ENCODE data around the gene ARL15.
"Not testable (repeated sequence)": the region's sequence is repeated elsewhere in the genome, so short reads cannot be mapped to it uniquely, and the experiment has no call there.

ARL15 gene

DNA sequence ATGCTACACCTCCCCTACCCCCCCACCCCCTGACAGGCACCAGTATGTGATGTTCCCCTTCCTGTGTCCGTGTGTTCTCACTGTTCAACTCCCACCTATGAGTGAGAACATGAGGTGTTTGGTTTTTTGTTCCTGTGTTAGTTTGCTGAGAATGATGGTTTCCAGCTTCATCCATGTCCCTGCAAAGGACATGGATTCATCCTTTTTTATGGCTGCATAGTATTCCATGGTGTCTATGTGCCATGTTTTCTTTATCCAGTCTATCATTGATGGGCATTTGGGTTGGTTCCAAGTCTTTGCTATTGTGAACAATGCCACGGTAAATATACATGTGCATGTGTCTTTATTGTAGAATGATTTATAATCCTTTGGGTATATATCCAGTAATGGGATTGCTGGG lies 328.1 kb downstream of the ARL15 start:
- not testable (repeated sequence) for DNase-seq (ENCODE audit: low spot score)

DNA sequence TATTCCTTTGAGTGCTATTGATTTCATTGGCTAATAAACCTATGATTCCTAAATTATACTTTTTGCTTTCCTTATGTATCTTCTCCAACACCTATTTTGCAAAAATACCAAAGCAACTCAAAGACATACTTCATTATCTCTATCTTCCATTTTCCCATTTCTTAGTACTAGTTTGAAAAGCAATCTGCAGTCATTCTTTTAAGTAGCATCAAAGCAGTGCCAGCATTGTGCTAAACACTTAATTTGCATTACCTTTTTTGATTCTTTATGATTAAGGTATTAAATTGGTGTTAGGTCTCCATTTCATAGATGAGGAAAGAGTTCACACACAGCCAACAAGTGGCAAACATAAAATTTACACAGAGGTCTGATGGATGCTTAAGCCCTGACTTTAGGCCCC lies 330.3 kb downstream of the ARL15 start:
- DNase-seq (ENCODE audit: low spot score): no peak

DNA sequence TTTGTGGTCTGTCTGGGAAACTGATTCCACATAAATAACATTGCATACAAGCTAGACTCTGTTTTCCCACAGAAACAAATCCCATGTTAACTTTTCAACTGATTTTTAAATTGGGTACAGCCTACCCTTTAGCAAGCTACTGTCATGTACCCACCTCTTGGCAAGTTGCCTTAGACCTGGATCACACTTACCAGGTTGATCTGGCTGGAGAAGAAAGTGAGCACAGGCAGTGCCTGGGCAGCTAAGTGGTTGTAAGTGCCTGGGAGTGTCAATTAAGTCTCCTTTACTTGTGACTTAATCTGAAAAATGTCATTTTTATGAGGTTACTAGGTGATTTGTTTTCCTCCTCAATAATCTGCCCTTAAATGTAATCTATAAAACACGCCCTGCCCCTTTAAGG lies 336.4 kb downstream of the ARL15 start:
- DNase-seq (ENCODE audit: low spot score): no peak

DNA sequence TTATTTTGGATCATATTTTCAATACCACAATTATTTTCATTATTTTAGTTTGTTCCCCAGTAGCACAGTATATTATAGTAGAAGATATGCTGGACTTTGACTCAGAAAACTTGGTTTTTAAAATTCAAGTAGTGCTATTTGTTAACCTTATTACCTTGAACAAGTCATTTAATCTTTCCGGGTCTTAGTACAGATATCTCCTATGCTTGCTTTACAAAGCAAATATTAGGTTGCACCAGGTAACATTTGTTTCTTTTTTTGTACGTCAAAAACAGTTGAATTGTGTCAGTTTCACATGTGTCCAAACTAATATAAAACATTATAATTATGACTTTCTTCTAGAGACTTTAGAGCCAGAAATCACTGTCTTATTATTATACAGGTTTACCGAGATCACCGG lies 338.1 kb downstream of the ARL15 start:
- no peak for DNase-seq (ENCODE audit: low spot score)

DNA sequence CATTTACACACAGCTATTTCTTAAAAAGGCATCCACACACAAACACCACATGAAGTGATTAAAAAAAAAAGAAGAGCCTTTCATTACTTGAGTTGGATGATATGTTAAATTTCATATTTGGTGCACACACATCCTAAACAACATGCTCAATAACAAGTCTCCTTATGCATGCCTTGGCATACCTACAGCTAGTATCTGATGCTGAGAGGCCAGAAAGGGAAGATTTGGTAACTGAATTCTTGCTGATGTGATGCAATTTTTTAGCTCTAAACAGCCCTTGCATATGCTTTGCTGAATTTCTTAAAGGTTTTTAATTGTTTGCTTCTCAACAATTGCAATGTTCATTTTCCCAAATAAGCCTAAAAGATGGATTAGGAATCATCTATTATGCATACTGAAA lies 338.8 kb downstream of the ARL15 start:
- DNase-seq (ENCODE audit: low spot score): no peak

DNA sequence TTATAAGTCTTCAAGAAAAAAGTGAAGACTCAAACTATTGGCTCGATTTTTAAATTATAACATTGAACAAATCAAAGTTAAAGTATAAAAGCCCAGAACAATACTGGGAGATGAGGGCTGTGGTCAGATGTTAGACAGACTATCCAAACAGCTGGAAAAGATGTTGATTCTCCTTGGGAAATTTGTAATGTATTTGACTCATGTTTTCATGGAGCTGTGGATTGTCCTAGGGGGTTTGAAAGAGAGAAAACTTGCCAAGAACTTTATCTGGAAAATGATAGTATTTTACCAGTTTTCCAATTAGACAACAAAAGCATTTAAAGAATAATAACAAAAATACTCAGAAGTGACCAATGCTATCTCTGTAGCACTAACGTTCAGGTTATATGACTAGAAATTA lies 339.2 kb downstream of the ARL15 start:
- no peak for DNase-seq (ENCODE audit: low spot score)

DNA sequence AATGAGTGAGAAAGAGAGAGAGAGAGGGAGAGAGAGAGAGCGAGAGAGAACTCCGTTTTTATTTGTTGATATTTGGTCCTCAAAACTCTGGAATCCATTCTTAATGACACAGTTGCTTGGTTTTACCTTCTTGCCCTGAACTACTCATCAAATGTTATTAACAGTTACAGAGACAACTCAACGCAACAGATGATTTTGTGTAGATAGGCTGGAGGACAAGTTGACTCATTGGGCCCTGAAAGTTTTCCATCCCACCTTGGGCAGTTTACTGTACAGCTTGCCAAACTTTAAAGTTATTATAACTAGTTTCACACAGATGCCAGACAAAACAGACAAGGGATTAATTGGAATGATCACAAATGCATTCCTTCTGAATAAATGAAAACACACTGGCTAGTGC lies 339.9 kb downstream of the ARL15 start:
- no peak for DNase-seq (ENCODE audit: low spot score)

DNA sequence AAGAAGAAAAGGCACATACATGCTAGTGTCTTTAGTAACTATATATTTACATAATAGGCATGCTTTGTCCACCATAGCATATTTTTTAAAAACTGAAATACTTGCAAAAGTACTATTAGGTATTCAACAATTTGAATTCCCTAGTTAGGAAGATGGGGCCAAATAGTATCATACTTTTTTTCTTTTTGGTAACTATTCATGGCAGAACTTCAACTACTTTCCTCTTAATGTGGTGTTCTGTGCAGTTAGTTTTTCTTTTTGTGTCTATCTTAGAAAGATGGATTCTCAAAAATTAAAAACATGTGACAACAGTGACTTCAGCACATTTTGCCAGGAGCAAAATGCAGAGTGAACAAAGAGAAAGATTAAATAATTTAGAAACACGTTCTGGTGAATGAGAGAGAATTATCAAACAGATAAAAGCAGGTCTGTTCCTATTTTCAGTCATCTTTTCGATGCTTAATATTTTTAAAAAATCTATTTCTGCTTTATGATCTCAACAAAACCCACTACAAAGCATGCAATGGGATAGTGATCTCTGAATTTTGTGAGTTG lies 341.1 kb downstream of the ARL15 start:
- no peak for DNase-seq (ENCODE audit: low spot score)

DNA sequence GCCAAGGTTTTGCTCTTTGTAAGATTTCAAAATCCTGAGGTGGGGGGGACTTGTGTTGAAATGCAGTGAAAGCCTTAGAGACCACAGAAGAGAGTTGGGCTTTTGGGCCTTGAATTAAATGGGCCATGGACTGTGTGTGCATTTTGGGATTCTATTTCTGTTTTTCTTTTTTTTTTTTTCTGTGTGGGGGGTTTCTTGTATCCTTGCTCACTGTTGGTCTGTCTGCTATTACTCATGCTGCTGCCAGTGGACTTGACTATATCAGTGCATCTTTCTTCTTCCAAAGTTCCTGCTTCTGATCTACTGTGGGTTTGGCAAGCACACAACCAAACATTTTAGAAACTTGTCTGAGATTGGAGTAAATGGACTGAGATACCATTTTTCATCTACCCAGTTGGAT lies 344.9 kb downstream of the ARL15 start:
- no peak for DNase-seq (ENCODE audit: low spot score)

DNA sequence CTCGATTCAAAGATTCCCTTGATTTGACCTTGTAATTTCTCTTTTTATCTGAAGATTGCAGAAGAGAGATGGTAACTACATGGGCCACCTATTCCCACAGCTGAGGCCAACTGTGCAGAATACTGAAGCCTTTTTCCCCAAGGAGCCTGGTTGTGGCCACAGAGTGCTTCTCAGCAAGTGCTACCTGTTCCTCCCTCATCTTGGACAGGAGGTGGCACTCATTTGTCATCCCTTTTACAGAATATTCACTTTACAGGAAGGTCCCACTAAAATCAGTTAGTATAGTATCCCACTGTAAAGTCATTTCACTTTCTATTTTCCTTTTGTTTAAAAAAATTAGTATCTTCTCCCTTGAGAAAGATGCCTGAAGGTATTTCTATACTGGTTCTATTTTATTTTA lies 346.4 kb downstream of the ARL15 start:
- no peak for DNase-seq (ENCODE audit: low spot score)

DNA sequence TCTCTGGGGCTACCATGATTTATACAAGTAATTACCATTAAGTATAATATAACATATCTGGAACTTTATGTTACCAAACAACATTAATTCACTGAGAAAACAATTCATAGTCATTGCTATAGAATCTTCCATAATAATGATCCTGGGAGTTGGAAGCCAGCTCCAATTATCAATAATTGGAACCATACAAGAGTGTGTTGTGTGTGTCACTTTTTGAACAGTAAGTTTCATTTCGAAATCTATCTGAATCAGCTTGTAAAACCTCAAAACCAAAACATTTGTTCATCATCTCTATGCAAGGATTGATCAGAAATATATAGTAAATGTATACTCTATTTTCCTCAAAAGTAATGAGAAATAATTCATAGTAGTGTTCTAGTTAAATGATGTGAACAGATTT lies 348.1 kb downstream of the ARL15 start:
- no peak for DNase-seq (ENCODE audit: low spot score)

DNA sequence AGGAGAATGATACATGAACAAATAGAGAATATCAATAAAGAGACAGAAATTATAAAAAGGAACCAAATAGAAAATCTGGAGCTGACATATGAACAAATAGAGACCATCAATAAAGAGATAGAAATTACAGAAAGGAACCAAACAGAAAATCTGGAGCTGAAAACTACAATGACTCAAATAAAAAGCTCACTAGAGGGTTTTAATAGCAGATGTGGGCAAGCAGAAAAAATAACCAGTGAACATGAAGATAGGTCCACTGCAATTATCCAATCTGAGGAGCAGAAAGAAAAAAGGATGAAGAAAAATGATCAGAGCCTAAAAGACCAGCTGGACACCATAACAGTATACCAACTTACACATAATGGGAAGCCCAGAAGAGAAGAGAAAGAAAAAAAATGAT lies 353.7 kb downstream of the ARL15 start:
- no peak for DNase-seq (ENCODE audit: low spot score)

DNA sequence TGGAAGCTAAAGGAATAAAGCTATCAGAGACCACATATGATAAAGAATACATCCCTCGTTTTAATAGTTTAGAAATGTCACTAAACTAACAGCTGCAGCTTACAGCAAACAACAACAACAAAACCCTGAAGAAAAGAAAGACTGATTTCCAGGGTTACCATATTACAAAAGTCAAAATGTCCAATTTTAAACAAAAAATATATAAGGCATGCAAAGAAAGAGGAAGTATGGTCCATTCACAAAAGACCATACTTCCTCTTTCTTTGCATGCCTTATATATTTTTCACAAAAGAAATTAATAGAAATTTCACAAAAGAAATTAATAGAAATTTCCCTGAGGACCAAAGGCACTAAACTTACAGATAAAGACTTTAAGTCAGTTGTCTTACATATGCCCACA lies 354.2 kb downstream of the ARL15 start:
- no peak for DNase-seq (ENCODE audit: low spot score)

DNA sequence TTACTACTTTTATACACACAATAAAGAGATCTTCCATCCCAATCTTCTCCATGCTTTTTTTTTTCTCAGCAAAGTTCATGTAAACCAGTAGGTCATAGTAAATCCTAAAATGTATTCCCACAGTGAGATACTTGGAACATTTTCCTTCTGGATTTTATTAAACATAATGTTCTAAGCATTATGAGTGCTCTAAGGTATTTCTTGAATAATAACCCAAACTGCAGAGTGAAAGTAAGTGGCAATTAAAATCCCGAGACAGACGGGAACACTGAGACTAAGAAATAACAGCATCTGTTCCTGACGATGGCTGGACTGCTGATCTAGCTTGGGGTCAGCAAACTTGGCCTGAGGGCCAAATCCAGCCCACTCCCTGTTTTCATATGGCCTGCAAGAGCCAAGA lies 359.8 kb downstream of the ARL15 start:
- DNase-seq (ENCODE audit: low spot score): no peak

DNA sequence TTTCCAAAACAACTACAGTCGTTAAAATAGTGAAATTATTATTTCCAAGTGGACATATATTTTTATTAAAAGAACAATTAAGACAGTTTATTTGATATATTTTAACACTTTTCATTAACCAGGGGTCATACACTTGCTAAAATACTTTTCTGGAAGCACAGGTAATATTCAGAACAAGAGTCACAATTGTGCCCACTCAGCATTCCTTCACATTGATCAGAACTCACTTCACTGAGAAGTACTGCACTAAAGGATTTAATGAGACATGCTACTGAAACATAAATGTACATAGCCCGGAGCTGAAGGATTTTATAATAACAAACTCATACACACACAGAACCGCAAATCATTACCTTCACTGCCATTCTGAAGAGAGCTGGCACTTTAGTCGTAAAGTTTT lies 361.8 kb downstream of the ARL15 start:
- DNase-seq (ENCODE audit: low spot score): no peak

DNA sequence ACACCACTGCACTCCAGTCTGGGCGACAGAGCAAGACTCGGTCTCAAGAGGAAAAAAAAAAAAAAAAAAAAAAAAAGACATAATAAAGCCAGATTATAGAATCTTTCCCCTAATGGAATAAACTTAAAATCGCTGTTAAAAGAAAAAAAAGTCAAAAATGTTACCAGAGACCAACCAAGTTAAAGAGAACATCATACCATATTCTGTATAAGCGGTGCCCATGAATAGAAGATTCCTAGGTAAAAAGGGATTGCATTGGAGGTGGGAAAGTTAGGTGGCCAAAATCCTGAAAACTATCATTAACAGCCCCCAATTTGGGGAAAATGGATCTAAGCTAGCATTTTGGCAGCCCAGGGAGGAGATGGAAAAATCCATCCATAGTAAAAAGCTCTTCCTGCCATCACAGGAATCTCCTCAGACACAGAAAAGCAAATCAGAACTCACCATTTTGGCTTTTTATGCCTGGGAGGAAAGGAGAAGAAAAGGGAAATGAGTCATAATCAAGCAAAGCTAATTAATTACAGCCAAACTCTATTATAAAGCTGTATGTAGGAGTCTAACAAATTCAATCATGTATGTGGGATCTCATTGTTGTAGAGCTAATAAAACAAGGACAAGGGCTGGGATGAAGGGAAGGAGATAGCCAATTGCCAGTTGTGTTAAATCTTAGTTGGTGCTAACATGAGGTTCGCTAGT lies 363.8 kb downstream of the ARL15 start:
- no peak for DNase-seq (ENCODE audit: low spot score)

DNA sequence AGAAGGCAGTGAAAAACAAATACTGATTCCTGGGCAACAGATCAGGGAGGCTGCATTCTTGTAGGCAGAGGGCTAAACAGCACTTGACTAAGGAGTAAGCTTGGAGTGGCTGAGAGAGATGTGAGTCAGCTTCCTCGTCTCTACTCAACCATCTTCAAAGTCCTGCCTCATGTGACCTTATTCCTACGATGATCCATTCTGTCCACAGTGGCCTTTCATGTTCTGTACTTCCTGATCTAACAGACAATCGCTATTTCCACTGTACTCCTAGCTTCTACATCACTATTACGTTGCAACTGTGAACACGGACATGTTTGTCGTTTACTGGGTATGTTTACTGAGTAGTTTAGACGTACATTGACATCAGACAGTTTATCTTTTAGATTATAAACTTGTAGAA lies 365.4 kb downstream of the ARL15 start:
- DNase-seq (ENCODE audit: low spot score): no peak

DNA sequence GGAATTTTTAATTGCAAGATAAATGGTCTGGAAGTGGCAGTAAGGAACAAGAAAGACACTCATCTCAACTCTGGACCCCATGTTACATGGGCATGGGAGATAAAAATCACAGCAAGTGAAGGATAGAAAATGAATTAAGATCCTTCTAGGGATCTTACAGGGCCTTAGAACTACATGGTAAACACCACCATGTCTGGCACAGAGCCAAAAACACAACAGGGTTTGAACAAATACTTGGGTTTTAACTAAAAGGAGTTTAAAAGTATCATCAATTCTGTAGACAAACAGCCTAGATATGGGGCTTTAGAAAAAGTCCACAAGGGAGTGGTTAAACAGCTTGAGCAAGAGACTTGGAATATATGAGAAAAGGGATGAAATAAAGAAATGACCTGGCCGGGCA lies 366.4 kb downstream of the ARL15 start:
- no peak for DNase-seq (ENCODE audit: low spot score)

DNA sequence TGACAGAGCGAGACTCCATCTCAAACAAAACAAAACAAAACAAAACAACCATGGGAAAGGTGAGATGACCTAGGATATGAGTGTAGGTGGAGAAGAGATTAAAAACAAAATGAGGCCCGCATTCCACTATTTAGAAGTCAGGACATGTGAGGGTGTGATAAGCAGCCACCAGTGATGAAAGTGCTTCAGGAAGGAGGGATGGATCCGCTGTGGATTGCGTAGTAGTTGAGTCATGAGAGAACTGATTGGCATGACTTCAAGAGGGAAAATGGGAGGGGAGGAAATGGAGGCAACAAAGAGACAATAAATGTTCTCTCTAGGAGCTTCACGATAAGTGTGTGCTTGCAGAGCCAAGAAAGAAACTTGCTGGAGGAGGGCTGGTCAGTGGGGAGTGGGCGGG lies 367.6 kb downstream of the ARL15 start:
- DNase-seq (ENCODE audit: low spot score): no peak

DNA sequence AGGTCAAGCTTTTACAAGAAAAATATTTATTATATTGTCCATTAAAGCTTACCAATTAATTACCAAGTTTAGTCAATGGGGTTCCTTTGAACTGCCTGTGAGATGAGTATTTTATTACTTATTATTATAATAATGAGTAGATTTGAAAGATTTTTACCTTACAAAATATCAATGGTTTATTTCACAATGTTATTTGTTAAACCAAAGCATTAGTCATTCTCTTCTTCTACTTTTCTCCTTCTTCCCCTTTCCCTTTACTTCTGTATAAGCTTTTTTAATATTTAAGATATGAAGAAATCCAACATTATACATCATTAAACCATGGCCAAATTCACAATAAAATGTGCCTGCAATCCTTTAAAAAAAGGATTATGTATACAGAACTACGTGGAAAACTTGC lies 369.5 kb downstream of the ARL15 start:
- no peak for DNase-seq (ENCODE audit: low spot score)

DNA sequence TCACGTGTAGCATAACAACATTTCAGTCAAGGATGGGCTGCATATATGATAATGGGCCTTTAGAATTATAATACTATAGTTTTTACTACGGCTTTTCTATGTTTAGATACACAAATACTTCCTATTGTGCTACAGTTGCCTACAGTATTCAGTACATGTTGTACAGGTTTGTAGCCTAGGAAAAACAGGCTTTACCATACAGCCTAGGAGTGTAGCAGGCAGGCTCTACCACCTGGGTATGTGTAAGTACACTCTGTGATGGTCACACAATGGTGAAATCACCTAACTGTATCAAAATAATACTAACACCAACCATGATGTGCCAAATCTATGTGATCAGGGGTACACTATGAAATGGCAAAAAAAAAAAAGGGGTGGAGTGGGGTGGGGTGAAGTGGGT lies 372.9 kb downstream of the ARL15 start:
- DNase-seq (ENCODE audit: low spot score): no peak

DNA sequence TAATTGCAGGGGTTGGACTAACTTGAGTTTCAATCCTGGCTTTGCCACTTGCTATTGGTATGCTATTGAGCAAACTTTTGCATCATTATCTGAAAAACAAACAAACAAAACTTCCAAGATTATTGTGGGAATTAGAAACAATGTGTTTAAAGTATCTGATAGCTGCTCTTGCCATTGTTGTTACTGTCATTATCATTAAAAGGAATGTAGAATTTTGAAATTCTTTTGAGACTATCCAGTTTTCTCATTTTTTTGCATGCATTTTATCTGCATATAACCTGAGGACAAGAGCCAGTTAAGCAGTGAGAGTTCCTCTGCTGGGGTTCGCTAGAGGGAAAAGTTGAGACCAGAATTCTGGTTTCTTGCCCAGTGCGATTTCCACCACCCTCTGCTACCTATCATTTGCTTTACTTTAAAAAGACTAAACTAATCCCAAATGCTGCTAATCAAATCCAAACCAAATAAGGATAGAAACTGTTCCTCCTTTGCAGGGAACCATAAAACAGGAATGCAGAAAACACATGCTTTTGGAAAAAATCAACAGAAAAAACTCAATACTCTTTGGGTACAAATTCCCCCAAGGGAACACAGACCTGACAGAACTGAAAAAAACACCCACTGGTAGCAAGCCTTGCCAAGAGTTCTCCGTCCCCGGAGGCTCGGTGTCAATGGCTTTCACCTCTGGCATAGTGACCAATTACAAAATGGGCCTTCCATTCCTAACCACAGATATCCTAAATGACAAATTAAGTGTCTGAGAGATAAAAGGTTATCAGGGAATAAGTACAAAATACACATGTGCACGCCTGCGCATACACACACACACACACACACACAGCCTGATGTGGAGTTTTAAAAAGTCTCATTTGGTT lies 373.7 kb downstream of the ARL15 start:
- no peak for DNase-seq (ENCODE audit: low spot score)

DNA sequence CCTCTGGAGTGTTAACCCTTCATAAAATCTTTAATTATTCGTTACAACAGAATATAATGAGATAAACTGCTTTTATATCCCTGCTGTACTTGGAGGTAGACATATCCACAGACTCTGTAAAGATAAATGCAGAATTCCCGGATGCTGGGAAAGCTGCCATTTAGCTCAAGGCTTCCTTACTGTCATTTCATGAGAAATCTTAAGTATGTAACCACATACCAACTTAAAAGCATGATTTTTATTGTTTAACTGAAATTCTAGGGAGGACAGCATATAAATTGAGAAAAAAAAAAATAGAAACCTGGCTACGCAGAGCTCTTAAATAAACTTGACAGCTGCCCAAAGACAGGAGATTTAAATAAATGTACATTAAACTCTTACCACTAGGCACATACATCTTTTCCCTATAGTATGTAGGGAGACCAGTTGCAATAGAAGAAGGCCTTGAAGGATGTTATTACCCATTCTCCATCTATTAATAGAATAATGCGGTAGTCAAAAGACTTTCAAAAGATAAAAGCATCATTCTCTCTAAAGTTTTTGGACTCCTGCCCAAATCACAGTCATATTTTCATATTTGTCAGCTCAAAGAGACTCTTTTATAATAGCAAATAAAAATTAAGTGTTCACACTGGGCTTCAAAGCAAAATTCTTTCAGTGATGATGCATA lies 376.1 kb downstream of the ARL15 start:
- no peak for DNase-seq (ENCODE audit: low spot score)
